HepG2 (cell line): ENCODE data around the gene SRRM3. TPM values are rescaled to one million over a fixed set of nuclear protein-coding genes. Genes with fewer than 3 reads are reported as not detected.

Experiments
- CBX5 ChIP-seq: sonication (generic); formaldehyde crosslinking; IDR thresholded peaks from 2 replicates; pipeline ENCODE4 v1.4.0; 2020; ENCODE audit warnings: missing genetic modification reagents, borderline replicate concordance
- LCORL ChIP-seq, 2 experiments: fragments of 450-650 bp in 1 of 2; sonication (generic) in 1 of 2; formaldehyde crosslinking in 1 of 2; IDR thresholded peaks; 2 replicates each; pipeline versions ENCODE4 v1.5.0 to v1.6.1; 2017 to 2020; ENCODE audit warnings: antibody characterized with exemption in 1 of 2, missing genetic modification reagents in 1 of 2
- MAFK ChIP-seq, 2 experiments: IDR thresholded peaks in 1 of 2; conservative IDR thresholded peaks in 1 of 2; 2 replicates each; pipeline ENCODE4 v1.6.1; 2011; ENCODE audit warnings: improper control_type of control experiment in 2 of 2, low read length in 2 of 2
- SP140L ChIP-seq: sonication (generic); formaldehyde crosslinking; IDR thresholded peaks from 2 replicates; pipeline ENCODE4 v1.4.0; 2020; ENCODE audit warnings: missing genetic modification reagents, borderline replicate concordance
- SRY ChIP-seq: sonication (generic); formaldehyde crosslinking; IDR thresholded peaks from 2 replicates; pipeline ENCODE4 v1.8.0; 2022; ENCODE audit warnings: mild to moderate bottlenecking, missing genetic modification reagents
- WIZ ChIP-seq: sonication (generic); formaldehyde crosslinking; IDR thresholded peaks from 2 replicates; pipeline ENCODE4 v1.5.1; 2020; ENCODE audit warnings: mild to moderate bottlenecking, missing genetic modification reagents
- ZC3H13 ChIP-seq: sonication (generic); formaldehyde crosslinking; IDR thresholded peaks from 2 replicates; pipeline ENCODE4 v1.8.1; 2023; ENCODE audit warnings: mild to moderate bottlenecking, missing genetic modification reagents, moderate library complexity
- ZFP36L1 ChIP-seq: sonication (generic); formaldehyde crosslinking; IDR thresholded peaks from 2 replicates; pipeline ENCODE4 v1.8.0; 2022; ENCODE audit warnings: mild to moderate bottlenecking, missing genetic modification reagents, moderate library complexity
- ZFP90 ChIP-seq: sonication (generic); formaldehyde crosslinking; IDR thresholded peaks from 2 replicates; pipeline ENCODE4 v1.8.0; 2022; ENCODE audit warnings: missing genetic modification reagents, mild to moderate bottlenecking, inconsistent platforms, borderline replicate concordance
- ZKSCAN5 ChIP-seq: sonication (generic); formaldehyde crosslinking; IDR thresholded peaks from 2 replicates; pipeline ENCODE4 v1.5.1; 2020; ENCODE audit warnings: mild to moderate bottlenecking, missing genetic modification reagents
- ZNF101 ChIP-seq: sonication (generic); formaldehyde crosslinking; IDR thresholded peaks from 2 replicates; pipeline ENCODE4 v1.4.0; 2020; ENCODE audit warnings: mild to moderate bottlenecking, low read depth, missing genetic modification reagents, borderline replicate concordance
- ZNF335 ChIP-seq: sonication (generic); formaldehyde crosslinking; IDR thresholded peaks from 2 replicates; pipeline ENCODE4 v1.4.0; 2020; ENCODE audit warnings: missing genetic modification reagents
- ZNF432 ChIP-seq: sonication (generic); formaldehyde crosslinking; IDR thresholded peaks from 2 replicates; pipeline ENCODE4 v1.5.0; 2020; ENCODE audit warnings: missing genetic modification reagents, mild to moderate bottlenecking, borderline replicate concordance
- ZNF451 ChIP-seq: sonication (generic); formaldehyde crosslinking; IDR thresholded peaks from 2 replicates; pipeline ENCODE4 v1.5.0; 2020; ENCODE audit warnings: mild to moderate bottlenecking, missing genetic modification reagents
- ZNF550 ChIP-seq: sonication (generic); formaldehyde crosslinking; IDR thresholded peaks from 2 replicates; pipeline ENCODE4 v1.4.0; 2020; ENCODE audit warnings: mild to moderate bottlenecking, missing genetic modification reagents, borderline replicate concordance
- ZNF556 ChIP-seq: sonication (generic); formaldehyde crosslinking; IDR thresholded peaks from 2 replicates; pipeline ENCODE4 v1.4.0; 2020; ENCODE audit warnings: mild to moderate bottlenecking, missing genetic modification reagents, borderline replicate concordance
- ZNF709 ChIP-seq: sonication (generic); formaldehyde crosslinking; IDR thresholded peaks from 2 replicates; pipeline ENCODE4 v1.5.0; 2020; ENCODE audit warnings: mild to moderate bottlenecking, missing genetic modification reagents
- ZNF737 ChIP-seq: sonication (generic); formaldehyde crosslinking; IDR thresholded peaks from 2 replicates; pipeline ENCODE4 v1.5.0; 2020; ENCODE audit warnings: missing genetic modification reagents, mild to moderate bottlenecking, borderline replicate concordance
- ZSCAN20 ChIP-seq: sonication (generic); formaldehyde crosslinking; IDR thresholded peaks from 2 replicates; pipeline ENCODE4 v1.4.0; 2020; ENCODE audit warnings: missing genetic modification reagents, mild to moderate bottlenecking, borderline replicate concordance
- polyA plus RNA-seq, 8 experiments: library from polyadenylated mRNA; depleted of rRNA in 3 of 8; stranded (reverse) in 7 of 8; unstranded in 1 of 8; fragments of >200 nt; fragmentation: Illumina TruSeq in 4 of 8; extraction: Trizol in 4 of 8; gene quantifications; 2 replicates each; pipeline versions ENCODE4 v1.2.1 to v1.2.3, GENCODE V29; 2011 to 2016; ENCODE audit warnings: low read depth in 4 of 8, missing spikeins in 1 of 8, mixed read lengths in 1 of 8; ENCODE audit not compliant: insufficient read depth in 1 of 8
- total RNA-seq, 5 experiments: library from RNA; depleted of rRNA; stranded (reverse); fragments of >200 nt; fragmentation: Illumina TruSeq; extraction: Trizol; gene quantifications; 2 replicates each; pipeline ENCODE4 v1.2.3, GENCODE V29; 2016; ENCODE audit warnings: low read depth in 1 of 5
- TF ChIP-seq, protein P1 (sequence below): sonication (generic); formaldehyde crosslinking; IDR thresholded peaks from 2 replicates; pipeline ENCODE4 v1.5.0; 2020; ENCODE audit warnings: missing genetic modification reagents
- TF ChIP-seq, protein P2 (sequence below): sonication (generic); formaldehyde crosslinking; IDR thresholded peaks from 2 replicates; pipeline ENCODE4 v1.4.0; 2020; ENCODE audit warnings: mild to moderate bottlenecking, missing genetic modification reagents
- TF ChIP-seq, protein P3 (sequence below), 2 experiments: sonication (generic) in 1 of 2; formaldehyde crosslinking in 1 of 2; IDR thresholded peaks; 2 replicates each; pipeline versions ENCODE4 v1.5.1 to v1.6.1; 2011 to 2020; ENCODE audit warnings: borderline replicate concordance in 1 of 2, low read depth in 1 of 2, low read length in 1 of 2, mild to moderate bottlenecking in 1 of 2, missing genetic modification reagents in 1 of 2, moderate library complexity in 1 of 2

SRRM3 gene
- total and polyA plus RNA-seq, 2 of the 13 experiments (the other 11 are each of a cell fraction or from before 2014, with no cell fraction given) = 0.13 to 0.54 TPM

DNA sequence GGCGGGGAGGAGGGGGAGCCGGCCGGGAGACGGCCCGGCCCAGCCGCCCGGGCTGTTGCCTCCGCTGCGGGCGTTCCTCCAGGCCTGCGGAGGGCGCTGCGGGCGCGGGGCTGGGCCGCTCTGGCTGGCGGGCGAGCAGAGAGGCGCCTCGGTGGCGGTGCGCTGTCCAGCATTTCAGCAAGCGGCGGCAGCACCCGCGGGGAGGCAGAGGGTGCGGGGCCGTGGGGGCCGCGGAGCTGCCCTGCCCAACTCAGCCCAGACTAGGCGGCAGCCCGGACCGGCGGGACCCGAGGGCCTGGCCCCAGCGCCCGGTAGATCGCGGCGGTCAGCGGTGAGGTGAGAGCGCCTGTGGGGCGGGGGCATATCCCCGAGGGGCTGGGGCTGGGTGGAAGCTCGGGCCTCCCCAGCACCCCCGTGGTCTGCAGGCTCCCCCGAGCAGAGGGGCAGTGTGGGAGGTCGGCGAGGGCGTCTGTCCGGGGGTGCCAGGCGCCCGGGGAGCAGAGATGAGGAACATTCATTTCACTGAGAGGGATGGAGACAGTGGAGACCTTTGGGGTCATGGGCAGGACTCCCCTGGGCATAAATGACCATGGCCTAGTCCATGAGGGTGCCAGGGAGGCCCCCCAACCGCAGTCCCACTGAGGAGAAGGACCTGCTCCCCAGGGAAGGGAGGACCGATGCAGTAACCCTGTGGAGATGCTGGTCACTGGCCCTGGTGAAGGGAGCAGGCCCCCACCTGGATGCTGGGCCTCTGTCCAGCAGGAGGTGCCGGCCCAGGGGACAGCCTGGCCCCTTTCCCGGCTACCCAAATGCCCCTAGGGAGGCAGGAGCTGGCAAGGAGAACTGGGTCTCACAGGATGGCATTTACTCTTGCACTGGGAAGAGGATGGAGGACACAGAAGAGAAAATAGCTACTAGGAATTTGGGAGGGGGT is at the start of gene SRRM3 (continued):
- TF ChIP-seq ZNF432 (no peak), ZNF550 (CRISPR knock-in tag) (no peak), ZSCAN20 (CRISPR knock-in tag) (peak; percentile 96), CBX5 (CRISPR knock-in tag) (peak; percentile 85), SRY (CRISPR knock-in tag) (peak; percentile 99), WIZ (CRISPR knock-in tag) (peak; percentile 99), ZNF335 (CRISPR knock-in tag) (0 out of 2 replicates have a peak, but pooled peaks have one; percentile 41), ZNF737 (CRISPR knock-in tag) (no peak), ZC3H13 (CRISPR knock-in tag) (peak; percentile 97), ZNF556 (CRISPR knock-in tag) (peak; percentile 88; the same call in 1 of the 2 replicates), SP140L (peak; percentile 91; the same call in 1 of the 2 replicates), MAFK (conservative IDR thresholded peaks at IDR 0.05 in 1 of 2, IDR thresholded peaks at IDR 0.05 in 1 of 2; ENCODE audit: low read length in 2 of 2) (no peak), ZNF101 (CRISPR knock-in tag) (no peak), ZKSCAN5 (CRISPR knock-in tag) (no peak), LCORL (IDR thresholded peaks at IDR 0.05) (no peak), LCORL (CRISPR knock-in tag; IDR thresholded peaks at IDR 0.05) (peak; percentile 81), ZNF451 (peak; percentile 98), ZFP90 (peak; percentile 89; the same call in 1 of the 2 replicates), ZFP36L1 (CRISPR knock-in tag) (peak; percentile 65; the same call in 1 of the 2 replicates), ZNF709 (CRISPR knock-in tag) (peak; percentile 96)
- TF ChIP-seq, protein P1, sequence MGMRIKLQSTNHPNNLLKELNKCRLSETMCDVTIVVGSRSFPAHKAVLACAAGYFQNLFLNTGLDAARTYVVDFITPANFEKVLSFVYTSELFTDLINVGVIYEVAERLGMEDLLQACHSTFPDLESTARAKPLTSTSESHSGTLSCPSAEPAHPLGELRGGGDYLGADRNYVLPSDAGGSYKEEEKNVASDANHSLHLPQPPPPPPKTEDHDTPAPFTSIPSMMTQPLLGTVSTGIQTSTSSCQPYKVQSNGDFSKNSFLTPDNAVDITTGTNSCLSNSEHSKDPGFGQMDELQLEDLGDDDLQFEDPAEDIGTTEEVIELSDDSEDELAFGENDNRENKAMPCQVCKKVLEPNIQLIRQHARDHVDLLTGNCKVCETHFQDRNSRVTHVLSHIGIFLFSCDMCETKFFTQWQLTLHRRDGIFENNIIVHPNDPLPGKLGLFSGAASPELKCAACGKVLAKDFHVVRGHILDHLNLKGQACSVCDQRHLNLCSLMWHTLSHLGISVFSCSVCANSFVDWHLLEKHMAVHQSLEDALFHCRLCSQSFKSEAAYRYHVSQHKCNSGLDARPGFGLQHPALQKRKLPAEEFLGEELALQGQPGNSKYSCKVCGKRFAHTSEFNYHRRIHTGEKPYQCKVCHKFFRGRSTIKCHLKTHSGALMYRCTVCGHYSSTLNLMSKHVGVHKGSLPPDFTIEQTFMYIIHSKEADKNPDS (CRISPR knock-in tag) = peak; percentile 90
- TF ChIP-seq, protein P2, sequence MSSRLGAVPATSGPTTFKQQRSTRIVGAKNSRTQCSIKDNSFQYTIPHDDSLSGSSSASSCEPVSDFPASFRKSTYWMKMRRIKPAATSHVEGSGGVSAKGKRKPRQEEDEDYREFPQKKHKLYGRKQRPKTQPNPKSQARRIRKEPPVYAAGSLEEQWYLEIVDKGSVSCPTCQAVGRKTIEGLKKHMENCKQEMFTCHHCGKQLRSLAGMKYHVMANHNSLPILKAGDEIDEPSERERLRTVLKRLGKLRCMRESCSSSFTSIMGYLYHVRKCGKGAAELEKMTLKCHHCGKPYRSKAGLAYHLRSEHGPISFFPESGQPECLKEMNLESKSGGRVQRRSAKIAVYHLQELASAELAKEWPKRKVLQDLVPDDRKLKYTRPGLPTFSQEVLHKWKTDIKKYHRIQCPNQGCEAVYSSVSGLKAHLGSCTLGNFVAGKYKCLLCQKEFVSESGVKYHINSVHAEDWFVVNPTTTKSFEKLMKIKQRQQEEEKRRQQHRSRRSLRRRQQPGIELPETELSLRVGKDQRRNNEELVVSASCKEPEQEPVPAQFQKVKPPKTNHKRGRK (CRISPR knock-in tag) = no peak
- TF ChIP-seq, protein P3, sequence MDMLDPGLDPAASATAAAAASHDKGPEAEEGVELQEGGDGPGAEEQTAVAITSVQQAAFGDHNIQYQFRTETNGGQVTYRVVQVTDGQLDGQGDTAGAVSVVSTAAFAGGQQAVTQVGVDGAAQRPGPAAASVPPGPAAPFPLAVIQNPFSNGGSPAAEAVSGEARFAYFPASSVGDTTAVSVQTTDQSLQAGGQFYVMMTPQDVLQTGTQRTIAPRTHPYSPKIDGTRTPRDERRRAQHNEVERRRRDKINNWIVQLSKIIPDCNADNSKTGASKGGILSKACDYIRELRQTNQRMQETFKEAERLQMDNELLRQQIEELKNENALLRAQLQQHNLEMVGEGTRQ (IDR thresholded peaks at IDR 0.05; ENCODE audit: low read depth, low read length) = no peak
- TF ChIP-seq, protein P3 (CRISPR knock-in tag; IDR thresholded peaks at IDR 0.05; ENCODE audit: borderline replicate concordance) = no peak
